T follicular helper cell (primary cell): ENCODE data around the gene COMMD2.

Source experiments
- DNase-seq: peaks from one replicate; pipeline ENCODE4 v3.0.0-alpha.2; 2020; ENCODE audit warnings: low read depth

Gene COMMD2

DNA sequence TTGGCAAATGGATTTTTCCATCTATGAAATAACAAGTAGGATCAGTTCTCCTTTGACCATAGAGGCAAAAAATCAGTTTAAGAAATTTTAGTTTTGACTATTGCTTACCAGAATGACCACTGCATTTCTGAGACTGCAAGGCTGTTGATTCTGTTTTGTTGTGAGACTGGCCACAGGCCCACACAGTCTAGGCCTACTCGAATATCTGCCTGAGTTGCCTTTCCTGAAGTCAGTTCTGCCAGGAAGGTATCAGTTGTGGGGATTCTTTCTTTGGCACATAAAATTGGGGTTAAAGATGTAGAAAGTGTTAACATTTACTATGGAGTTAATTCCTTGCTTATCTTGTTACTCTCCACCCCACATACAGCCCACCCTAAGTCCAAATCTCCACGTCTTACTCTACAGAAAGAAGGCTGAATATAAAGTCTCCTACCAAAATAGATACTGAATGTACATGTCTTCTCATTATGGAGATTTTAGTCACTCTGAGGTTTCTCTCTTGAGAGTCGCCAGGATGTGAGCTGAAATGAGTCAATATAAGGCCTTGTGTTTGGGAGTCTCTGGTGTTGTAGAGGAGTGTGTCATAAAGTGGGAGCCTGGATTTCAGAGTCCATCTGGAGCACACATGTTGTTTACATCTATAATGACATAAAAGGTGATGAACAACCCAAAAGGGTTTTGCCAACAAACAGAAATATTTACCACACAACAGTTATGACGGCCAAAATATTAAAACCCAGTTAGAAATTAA, 49.4 kb downstream of the COMMD2 start:
- no peak for DNase-seq

DNA sequence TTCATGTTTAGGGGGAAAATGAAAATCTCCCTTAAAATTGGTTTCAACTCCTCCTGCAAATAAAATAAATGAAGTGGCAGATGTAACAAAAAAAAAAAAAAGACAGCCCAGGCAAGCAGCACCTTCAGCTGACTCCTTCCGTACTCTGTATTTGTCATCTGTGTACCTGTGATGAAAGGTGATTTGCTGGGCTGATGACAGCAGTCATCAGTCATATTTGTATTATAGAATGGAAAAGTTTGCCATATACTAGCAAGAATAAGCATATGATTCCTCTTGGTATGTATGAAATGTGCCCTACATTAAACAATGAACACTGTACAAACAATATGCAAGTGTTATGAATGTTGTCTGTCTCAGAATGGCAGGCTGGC, 50.3 kb downstream of the COMMD2 start:
- DNase-seq, result no peak

GRCh38 chr3:149701206-149701976, 50.9 kb downstream of the COMMD2 start:
- no peak for DNase-seq
